GM21529 (cell line): ENCODE data around the gene POLA1.

ENCODE experiments used
- ATAC-seq: cut with Tn5 transposase; IDR thresholded peaks from one replicate; pipeline ENCODE4 v1.9.1; 2021; ENCODE audit not compliant: unreplicated experiment

Gene POLA1

DNA sequence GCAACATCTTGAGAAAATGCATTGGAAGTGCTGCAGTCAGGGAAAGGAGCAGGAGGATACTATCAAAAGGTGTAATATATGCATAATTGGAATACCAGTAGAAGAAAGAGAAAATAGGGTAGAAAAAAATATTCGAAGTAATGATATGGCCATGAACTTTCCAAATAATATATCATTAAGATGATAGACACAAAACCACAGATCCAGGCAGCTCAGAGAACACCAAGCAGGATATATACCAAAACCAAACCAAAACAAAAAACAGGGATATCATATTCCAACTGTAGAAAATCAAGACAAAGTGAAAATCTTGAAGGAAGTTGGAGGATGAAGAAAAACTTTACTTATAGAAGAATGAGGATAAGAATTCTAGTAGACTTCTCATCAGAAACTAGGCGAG lies 9.7 kb upstream of the POLA1 start:
- ATAC-seq, result no peak

DNA sequence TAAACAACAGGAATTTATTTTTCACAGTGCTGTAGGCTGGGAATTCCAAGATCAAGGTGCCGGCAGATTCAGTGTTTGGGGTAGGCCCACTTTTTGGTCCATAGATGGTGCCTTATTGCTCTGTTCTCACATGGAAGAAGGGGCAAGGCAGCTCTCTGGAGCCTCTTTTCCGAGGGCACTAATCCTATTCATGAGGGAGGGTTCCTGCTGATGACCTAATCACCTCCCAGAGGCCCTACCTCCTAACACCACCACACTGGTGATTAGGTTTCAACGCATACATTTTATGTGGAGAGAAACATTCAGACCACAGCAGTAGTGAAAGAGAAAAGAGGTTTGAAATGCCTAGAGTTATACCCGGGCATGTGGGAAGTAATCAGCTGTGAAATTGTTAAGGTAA lies 1.4 kb upstream of the POLA1 start:
- ATAC-seq, result no peak

DNA sequence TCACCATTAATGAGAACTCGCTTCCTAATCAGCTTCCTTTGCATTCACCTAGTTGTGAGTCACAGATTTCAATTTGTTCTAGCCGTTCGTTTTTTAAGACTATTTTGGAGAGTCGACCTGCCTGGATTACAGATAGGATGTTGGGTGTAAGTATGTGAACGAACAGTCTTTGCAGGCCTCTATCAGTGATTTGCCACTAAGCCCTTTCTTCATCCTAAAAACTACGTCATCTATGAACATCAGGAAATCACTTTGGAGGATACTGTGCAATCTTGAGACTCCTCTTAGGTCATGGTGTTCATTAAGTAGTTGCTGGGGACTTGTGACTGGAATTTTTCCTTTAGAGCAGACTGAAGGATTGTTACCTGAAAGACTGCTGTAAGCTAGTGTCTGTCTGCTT lies 1.1 kb downstream of the POLA1 start:
- no peak for ATAC-seq

DNA sequence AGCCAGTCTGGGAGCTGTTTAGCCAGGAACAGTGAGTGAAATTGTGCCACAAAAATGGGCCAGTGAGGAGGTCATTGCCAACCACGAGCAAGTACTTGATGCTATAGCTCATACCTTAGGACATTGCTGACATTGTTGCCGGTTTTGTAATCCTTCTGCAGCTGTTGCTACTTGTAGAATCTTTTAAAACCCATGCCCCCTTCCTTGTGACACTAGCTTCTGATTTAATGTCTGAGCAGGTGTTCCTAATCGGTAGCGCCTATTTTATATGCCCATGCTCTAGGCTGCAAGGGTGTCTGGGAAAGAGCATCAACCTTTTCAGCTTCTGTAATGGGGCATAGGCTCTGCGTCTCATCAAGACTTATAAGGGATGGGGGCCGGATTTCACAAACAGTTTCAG lies 2.6 kb downstream of the POLA1 start:
- no peak for ATAC-seq

DNA sequence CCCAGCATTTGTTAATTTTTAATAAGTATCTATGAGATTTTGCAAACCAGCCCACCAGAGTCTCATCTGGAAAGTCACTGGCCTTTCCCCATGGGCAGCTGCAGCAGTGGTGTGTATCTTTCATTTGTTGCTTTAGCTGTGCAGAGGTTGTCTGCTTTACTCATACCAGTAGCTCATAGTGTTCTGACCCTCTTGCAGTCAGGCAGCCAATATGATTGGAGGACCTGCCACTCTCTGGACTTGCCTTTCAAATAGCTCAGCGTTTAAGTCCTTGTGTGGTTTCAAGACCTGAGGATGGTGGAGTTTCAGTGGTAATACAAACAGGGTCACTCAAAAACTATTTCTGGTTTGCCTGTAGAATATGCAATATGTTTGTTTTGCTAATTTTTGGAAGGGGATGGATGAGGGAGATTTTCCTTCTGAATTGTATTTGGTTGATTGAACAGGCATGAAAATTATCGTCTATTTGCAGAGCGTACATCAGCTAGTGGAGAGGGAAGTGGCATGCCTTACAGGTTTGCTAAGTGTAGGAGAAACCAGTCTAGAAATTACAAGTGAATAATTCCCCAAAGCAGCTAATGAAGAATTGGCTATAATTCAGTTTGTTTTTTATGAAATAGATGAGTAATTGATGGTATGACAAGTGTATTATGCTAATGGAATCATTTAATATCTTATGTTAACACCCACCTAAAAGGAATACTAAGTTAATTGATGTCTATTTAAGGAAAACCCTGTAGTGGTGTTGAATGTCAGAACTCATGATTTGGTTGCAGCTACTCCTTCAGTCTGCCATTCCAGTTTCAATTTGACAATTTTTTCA lies 8.9 kb downstream of the POLA1 start:
- peak; percentile 99 for ATAC-seq

DNA sequence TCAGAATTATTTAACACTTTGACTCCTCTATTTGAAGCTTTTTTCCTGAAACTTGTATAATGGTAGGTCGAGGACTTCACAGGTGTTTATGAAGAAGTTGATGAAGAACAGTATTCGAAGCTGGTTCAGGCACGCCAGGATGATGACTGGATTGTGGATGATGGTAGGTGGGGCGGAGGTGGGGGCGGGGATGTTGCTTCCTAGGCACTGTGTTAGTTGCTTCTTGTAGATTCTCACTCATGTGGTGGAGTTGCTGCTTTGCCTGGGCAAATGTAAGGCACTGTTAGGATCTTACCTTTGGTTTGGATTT lies 9.4 kb downstream of the POLA1 start:
- ATAC-seq, result no peak

DNA sequence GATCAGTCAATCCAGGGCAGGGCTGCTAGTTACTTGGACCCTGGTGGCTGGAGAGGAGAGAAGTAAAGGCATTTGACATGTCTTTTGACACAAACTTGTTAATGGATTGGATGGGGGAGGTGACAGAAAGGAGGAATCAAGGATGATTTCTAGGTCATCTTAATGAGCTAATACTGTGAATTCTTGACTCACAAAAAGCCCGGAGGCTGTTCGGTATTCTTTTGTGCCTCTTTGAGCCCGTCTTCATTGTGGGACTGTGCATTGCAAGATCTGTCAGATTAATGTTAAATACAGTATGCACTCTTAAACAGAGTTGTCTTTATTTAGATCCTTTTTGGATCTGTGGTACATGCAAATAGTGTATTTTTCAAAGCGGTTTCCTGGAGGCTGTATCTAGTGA lies 25.1 kb downstream of the POLA1 start:
- no peak for ATAC-seq

DNA sequence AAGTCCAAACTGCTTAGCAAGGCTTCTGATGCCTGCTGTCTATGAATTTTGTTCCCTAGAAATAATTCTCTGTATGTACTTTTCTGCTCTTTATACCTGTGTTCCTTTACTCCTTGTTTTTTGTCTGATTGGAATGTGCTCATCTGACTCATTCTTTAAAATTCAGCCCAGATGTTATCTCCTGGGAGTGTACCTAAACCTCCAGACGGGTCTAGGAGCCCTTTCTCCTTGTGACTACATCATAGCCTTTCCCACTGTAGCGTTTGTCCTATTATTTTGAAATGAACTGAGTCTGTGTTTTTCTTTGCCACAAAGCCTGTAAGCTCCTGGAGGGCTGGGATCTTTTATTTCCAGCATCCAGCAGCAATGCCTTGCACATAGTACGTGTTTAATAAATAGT lies 26.3 kb downstream of the POLA1 start:
- no peak for ATAC-seq

DNA sequence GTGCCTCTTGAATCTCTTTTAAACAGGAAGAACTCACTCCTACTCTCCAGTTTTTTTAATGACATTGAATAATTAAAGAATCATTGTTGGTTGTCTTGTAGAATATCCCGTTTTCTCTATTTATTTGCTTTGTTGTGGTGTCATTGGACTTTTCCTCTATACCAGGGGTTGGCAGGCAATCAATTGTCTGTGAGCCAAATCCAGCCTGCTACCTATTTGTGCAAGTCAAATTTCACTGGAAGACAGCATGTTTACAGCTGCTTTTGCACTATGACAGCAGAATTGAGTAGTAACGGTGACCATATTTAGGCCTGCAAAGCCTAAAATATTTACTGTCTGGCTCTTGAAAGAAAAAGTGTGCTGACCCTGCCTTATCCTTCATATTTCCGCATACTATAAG lies 34.8 kb downstream of the POLA1 start:
- ATAC-seq, result no peak

DNA sequence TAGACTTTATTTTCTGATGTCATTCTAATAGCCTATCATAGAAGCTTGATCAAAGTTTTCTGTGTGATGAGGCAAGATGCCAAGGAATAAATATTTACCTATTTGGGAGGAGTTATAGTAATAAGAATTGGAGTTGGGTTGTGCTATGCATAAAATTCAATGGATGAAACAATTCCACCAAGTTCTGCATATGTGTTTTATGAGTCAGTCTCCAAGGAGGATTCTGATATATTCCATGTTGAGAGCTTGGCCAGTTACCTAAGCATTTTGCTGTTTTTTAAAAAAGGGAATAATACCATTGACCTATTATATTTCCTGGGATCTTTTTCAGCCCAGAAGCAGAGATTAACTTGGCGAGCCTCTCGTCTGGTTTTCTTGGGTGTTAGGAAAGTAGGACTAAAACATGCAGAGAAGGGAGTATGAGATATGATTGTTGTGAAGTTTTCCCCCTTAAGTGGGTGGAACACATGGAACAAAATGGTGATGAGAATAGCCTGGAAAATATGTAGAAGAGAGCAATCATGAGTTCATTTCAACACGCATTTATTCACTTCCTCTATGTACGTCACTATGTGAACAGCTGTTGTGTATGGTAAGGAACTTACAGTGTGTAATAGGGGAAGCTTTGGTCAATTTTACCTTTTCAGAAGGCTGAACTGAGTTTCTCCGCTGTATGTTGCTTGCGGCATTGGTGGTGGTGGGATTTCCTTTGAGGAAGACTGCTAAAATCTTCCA lies 39.2 kb downstream of the POLA1 start:
- no peak for ATAC-seq

DNA sequence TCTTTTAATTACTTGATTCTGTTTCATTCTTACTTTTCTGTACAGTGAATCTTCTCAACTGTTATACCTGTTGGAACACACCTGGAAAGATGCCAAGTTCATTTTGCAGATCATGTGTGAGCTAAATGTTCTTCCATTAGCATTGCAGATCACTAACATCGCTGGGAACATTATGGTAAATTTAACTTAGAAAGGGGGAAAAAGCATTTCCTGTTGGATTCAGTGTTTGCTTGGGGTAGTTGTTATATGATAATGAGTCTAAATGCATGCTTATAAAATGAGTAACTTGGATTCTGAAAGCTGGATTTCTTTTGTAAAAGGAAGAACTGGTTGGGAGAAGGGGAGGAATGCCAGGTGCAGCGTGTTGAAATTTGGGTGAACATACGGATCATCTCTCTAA lies 47.6 kb downstream of the POLA1 start:
- no peak for ATAC-seq

DNA sequence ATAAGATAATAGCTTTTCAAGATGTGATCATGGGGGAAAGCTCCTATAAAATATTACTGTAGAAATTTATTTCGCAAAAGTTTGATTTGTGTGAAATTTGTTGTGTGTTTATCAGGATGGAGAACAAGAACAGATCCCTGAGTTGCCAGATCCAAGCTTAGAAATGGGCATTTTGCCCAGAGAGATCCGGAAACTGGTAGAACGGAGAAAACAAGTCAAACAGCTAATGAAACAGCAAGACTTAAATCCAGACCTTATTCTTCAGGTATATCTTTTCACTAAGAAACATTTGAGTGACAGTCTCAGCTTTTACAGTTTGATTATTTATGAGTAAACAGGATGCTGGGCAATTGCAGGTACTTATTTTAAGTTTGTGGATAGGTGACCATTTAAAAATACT lies 54.5 kb downstream of the POLA1 start:
- no peak for ATAC-seq

DNA sequence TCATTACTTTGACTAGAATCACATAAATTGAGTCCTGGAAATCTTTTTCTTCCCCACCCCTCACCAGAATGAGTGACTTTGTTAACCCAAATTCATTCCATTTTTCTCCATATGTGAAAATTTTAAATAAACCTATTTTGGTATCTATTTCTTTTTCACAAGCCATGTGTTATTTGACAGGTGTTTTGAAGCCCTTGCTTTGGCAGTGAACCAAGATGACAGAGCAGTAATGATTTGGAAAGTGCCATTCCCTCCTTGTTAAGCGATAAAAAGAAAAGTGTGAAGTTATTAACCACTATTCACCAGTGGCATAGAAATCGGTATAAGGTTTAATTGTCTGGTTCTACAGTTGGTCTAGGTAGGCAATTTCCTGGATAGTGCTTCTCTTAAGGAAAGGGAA lies 66.1 kb downstream of the POLA1 start:
- ATAC-seq, result no peak

DNA sequence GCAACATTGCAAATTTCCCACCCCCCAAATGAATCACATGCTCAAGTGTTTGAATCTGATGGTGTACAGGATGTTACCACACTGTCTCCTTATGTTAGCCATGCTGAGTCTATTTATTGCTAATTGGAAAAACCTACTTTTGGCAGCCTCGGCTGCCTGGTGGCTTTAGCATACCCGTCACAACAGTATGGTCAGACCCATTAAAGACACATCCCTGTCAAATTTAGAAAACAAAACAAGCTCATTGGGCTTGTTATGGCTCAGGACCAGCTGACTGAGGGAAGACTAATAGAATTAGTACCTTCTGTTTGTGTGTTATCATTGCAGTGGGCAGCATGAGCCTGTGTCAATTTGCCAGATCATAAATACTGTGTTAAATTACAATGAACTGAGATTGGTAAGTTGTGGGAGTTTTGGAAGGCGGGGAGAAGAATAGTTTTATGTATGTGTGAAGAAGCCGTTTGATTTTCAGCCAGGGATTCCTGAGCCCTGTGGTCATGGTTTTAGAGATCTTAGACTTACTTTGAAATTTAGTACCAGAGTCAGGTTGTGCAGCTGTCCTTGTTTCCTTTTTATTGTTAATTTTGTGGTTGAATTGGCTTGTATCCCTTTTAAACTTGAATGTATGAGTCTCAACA lies 66.8 kb downstream of the POLA1 start:
- no peak for ATAC-seq

DNA sequence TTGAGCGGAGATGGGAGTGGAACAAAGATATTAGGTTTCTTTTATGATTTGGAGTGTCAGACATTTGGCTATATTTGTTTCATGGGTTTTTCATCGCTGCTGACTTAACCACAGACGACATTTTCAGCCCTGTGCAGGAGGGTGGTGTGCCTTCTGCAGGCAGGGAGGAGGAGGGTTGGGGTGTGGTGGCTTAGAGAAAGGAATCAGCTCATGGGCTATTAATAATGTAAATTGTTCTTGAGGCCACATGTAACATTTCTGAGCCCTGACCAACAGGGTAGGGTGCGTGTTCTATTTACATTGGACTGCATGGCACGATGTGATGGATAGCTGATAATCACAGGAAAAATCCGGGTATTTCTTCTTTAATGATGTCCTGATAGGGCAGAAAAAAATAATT lies 67.6 kb downstream of the POLA1 start:
- ATAC-seq, result no peak

DNA sequence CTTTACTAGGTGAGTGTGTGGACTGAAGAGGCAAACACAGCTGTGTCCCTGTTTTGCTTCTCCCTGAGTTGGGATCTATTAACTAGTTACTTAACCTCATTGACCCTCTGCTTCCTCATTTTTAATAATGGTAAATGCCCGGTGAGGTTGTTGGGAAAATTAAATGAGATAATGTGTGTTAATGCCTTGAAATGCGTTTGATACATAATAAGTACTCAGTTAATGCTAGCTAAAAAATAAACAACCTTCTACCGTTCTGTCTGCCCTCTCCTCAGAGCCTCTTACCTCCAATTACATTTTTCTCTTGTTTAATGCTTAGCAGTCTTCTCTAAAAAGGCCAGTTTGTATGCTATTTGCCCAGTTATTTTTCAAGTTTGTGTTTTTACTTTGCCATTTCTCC lies 70.3 kb downstream of the POLA1 start:
- ATAC-seq, result no peak

DNA sequence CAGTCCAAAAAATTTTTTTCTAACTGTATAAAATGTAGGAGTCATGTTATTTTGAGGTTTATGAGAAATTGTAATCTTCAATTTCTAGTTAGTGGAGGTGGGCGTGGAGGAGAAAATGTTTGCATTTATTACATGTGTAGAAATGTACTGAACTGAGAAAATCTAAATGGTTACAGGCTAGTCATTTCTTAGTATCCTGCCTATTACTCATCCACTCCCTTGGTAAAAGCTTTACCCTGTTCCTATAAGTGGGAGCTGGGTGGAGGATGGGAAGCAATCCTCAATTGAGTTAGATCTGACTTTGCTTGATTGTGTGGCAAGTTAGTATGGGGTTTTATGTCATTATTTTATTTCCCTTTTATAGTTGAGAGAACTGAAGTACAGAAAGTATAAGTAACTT lies 73.8 kb downstream of the POLA1 start:
- no peak for ATAC-seq

DNA sequence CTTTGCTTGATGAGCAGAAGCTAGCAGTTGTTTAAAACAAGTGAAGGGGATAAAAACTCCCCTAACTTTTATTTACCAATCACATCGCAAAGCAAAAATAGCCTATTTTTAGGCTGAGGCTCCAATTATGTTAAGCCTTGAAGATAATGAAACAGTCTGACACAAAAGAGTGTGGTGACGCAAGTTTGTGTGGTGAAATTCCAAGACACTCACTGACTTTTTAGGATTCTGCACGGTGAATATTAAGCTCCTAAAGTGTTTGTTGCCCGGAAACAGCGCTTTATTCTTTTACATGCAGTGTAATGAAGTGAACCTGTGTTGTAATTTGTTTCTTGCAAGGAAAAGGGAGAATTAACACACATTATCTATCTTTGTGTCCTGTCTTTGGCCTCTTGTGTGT lies 74.8 kb downstream of the POLA1 start:
- no peak for ATAC-seq

DNA sequence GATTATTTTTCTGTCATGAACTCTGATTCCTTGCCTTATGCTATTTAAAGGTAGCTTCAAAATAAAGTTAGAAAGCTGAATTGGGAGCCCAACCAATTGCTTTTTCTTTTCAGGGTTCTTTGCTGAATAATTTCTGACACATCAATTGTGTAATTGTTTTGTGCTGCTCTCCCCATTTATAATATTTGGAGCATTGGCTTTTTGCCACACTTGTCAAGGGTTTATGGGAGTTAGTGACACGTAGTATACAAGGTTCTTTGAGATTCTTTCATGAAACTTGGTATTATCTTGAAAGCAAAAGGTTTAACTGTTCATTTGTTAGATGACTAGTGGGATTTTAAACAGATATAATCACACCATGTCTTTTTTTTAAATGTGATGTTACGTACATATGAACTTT lies 80.9 kb downstream of the POLA1 start:
- no peak for ATAC-seq

DNA sequence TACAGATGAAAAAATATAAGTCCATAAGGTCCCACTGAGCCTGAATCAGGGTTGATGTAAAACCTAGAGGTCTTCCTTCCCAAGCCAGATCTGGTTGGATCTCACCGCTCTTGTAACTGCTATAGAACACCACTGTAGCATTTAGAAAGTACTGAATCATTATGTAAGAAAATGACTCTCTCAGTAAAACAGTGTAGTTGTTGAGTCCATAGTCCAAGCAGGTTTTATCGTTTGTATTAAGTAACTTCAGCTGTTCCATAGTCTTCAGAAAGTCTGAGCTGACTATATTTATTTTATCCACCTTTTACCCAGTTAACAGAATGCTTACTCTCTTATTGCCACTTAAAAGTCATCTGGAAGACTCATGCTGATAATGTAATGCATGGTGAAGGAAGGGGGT lies 82.2 kb downstream of the POLA1 start:
- no peak for ATAC-seq

DNA sequence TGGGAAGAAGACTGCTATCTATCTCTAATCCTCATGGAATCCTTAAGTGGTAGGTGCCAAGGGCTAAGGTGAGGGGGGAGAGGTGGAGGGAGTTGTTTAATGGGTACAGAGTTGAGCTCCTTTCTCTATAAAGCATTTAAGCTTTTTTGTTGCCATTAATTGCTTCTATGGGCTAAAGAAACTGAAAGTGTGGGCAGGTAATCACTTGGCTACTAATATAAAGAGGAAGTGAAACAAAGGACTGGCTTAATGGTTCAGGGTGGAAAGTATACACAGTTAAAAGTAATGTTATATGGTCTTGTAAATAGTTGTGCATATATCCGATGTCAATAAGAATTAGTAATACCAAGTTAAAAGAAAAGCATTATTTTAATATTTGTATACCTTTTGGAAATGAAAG lies 83.9 kb downstream of the POLA1 start:
- peak; percentile 99 for ATAC-seq

DNA sequence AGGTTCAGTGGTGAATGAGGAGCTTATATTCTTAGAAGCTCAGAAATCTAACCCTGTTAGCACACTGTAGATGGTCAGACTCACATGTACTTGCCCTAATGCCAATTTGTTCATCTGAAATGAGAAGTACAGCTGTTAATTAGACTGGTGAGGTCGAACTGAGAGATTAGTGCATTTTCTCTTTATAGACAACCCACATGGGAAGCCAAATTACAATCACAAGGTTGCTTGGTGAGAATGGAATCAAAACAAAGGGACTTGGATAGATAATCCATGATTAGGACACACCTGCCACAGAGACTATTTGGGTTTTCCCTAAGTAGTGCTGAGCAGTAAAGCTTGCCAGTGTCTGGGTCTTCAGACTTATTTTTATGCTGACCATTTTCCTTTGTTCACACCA lies 88.3 kb downstream of the POLA1 start:
- ATAC-seq, result no peak
